Central memory CD8-positive, alpha-beta T cell (primary cell): ENCODE results near the gene GJC1.
A peak's percentile ranks its signal among the peaks of the same experiment; 100 is the strongest.

Experiments
- ATAC-seq: fragments of 150-1000 bp; cut with Tn5 transposase; replicated peaks from 2 replicates; pipeline ENCODE4 v1.10.0; 2022; ENCODE audit warnings: mild to moderate bottlenecking, moderate FRiP score, moderate number of reproducible peaks; ENCODE audit not compliant: poor library complexity, severe bottlenecking; ENCODE audit errors: extremely low read depth
- DNase-seq, 2 donors: peaks; one replicate each; pipeline ENCODE4 v3.0.0; 2021; ENCODE audit warnings: low spot score in 2 of 2
- H3K27ac Mint-ChIP-seq: one replicate; pipeline ENCODE4 v1.8.0; 2022; ENCODE audit warnings: low read depth, mild to moderate bottlenecking, moderate library complexity, mixed read lengths
- H3K27me3 Mint-ChIP-seq: one replicate; pipeline ENCODE4 v1.8.0; 2022; ENCODE audit warnings: mixed read lengths
- H3K36me3 Mint-ChIP-seq: one replicate; pipeline ENCODE4 v1.8.0; 2022; ENCODE audit warnings: mild to moderate bottlenecking, moderate library complexity, mixed read lengths; ENCODE audit not compliant: insufficient read depth
- H3K4me1 Mint-ChIP-seq: one replicate; pipeline ENCODE4 v1.8.0; 2022; ENCODE audit warnings: mixed read lengths
- H3K4me3 Mint-ChIP-seq: one replicate; pipeline ENCODE4 v1.8.0; 2022; ENCODE audit warnings: mild to moderate bottlenecking, moderate library complexity, mixed read lengths
- H3K9me3 Mint-ChIP-seq: one replicate; pipeline ENCODE4 v1.8.0; 2022; ENCODE audit warnings: mixed read lengths

GJC1 gene

DNA sequence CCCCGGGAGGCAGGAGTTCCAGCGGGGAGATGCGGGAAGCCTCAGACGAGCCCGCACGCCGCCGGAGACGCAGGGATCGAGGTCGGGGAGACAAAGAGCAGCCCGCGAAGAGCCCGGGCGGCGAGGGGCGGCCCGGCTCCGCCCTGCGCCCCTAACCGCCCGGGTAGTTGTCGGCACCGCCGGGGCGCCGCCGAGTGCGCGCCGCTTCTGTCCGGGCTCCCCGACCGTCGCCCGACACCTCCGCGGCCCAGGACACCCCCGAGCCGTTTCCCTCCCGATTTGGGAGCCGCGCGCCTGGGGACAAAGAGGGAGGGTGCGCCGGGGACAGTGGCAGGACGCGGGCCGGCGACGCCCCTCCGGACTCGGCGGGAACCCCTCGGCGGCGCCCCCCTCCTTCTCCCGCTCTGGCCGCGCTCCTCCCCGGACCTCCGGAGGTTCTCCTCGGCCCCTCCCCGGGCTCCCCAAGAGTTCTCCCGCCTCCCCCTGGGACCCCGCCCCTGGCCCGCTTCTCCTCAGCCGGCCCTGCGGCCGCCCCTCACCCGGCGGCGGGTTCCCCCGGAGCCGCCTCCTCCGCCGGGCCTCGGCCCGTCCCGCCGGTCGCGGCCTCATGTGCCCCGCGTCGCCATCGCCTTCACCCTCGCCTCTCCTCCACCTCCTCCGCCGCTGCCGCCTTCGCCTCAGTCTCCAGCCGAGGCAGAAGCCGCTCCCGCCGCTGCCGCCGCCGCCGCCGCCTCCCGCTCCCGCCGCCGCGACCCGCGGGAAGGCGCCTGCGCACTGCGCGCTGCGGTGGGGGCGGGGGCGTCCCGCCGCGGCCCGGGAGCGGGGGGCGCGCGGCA, at the start of gene GJC1:
Gene GJC1, minus strand, starts transcription at position 765 of the 836 bp plus-strand sequence. CDS start 24,470 bp downstream, outside the sequence.
- H3K27me3 Mint-ChIP-seq = peaks cover 74% of the 10 kb centered on the region
- H3K27ac Mint-ChIP-seq = peak within 1 kb of the TSS; percentile 5
- peak within 1 kb of the TSS; percentile 81 for H3K4me3 Mint-ChIP-seq
- peak; percentile 19 for ATAC-seq
- DNase-seq = no peak
- H3K4me1 Mint-ChIP-seq = peaks cover 11% of the 10 kb centered on the region
- peaks cover 1% of the 10 kb centered on the region for H3K36me3 Mint-ChIP-seq
- H3K9me3 Mint-ChIP-seq = no peaks in the 10 kb centered on the region

DNA sequence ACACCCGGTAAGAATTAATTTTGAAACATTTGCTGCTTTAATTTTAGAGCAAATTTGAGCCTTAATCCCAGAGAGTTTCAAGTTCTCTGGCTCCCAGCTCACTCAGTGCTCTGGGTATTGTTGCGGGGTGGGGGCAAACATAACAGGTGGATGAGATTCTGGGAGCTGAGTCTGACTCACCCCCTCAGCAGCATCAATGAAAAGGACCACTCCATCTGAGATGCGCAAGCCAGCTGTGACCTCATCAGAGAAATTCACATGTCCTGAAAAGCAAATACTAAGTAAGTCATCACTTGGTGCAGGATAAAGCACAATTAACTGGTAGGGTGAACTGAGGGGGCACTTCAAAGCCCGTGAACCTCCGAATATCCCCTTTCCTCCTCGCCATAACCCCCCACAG, 49.3 kb upstream of the GJC1 start:
- Mint-ChIP-seq H3K36me3 (peaks cover 69% of the 10 kb centered on the region), H3K4me3 (no peak overlapping the region)

GRCh38 chr17:44878627-44879221, 48.6 kb upstream of the GJC1 start:
- H3K4me3 Mint-ChIP-seq = no peak overlapping the region

More for the DNA sequence above, 49.3 kb upstream of the GJC1 start:
- peaks cover 4% of the 10 kb centered on the region for H3K4me1 Mint-ChIP-seq
- no peaks in the 10 kb centered on the region for H3K9me3 Mint-ChIP-seq
- DNase-seq = no peak
- no peak overlapping the region for H3K27ac Mint-ChIP-seq
- H3K27me3 Mint-ChIP-seq = no peaks in the 10 kb centered on the region
- no peak for ATAC-seq

DNA sequence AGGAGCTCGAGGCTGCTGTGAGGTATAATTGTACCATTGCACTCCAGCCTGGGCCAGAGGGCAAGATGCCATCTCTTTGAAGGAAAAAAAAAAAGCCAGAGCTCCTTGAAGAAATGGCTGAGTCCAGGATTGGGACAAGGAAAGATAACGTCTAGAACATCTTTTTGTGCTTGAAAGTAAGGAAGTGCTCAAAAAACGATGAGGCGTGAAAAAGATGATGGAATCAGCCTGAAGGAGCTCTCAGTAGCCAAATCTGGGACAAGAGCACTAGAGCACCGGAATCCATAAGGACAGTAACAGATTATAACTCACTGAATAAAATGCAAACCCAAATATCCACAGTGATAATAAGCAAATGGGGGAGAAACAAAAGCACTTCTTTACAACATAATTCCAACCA, 47.0 kb upstream of the GJC1 start:
- Mint-ChIP-seq H3K4me3 (no peak overlapping the region), H3K36me3 (peaks cover 64% of the 10 kb centered on the region), H3K27me3 (no peaks in the 10 kb centered on the region), H3K9me3 (no peaks in the 10 kb centered on the region), H3K27ac (no peak overlapping the region), H3K4me1 (no peaks in the 10 kb centered on the region)
- no peak for ATAC-seq
- no peak for DNase-seq

More at GRCh38 chr17:44878627-44879221, 48.6 kb upstream of the GJC1 start:
- ATAC-seq = no peak
- Mint-ChIP-seq H3K4me1 (peaks cover 4% of the 10 kb centered on the region), H3K9me3 (no peaks in the 10 kb centered on the region), H3K27me3 (no peaks in the 10 kb centered on the region), H3K27ac (no peak overlapping the region), H3K36me3 (peaks cover 72% of the 10 kb centered on the region)
- DNase-seq = no peak

GRCh38 chr17:44875761-44876160, 45.7 kb upstream of the GJC1 start:
- no peaks in the 10 kb centered on the region for H3K9me3 Mint-ChIP-seq
- no peak overlapping the region for H3K27ac Mint-ChIP-seq
- H3K4me1 Mint-ChIP-seq = no peaks in the 10 kb centered on the region
- H3K4me3 Mint-ChIP-seq = no peak overlapping the region
- H3K27me3 Mint-ChIP-seq = no peaks in the 10 kb centered on the region
- ATAC-seq (no peak), DNase-seq (no peak)
- peaks cover 64% of the 10 kb centered on the region for H3K36me3 Mint-ChIP-seq

GRCh38 chr17:44872131-44872768, 42.2 kb upstream of the GJC1 start:
- Mint-ChIP-seq H3K27me3 (no peaks in the 10 kb centered on the region), H3K9me3 (no peaks in the 10 kb centered on the region), H3K36me3 (peaks cover 64% of the 10 kb centered on the region), H3K27ac (no peak overlapping the region), H3K4me3 (no peak overlapping the region), H3K4me1 (no peaks in the 10 kb centered on the region)
- ATAC-seq (no peak), DNase-seq (no peak)

DNA sequence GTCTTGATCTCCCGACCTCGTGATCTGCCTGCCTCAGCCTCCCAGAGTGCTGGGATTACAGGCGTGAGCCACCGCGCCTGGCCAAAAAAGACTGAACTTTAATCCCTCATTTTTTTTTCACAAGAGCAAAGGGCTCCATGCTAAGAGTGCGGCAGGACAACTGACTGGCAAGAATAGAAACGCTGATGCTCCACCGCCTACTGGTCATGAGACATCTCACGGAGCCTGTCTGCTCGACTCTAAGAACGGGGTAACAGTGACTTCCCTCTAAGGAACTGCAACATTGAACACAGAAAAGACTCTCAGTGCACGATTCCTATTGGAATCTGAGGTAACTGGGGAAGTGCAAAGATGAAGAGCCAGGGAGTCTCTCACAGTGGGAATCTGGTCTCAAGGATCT, 41.5 kb upstream of the GJC1 start:
- ATAC-seq = no peak
- no peak overlapping the region for H3K4me3 Mint-ChIP-seq

GRCh38 chr17:44867841-44868240, 37.8 kb upstream of the GJC1 start:
- no peak overlapping the region for H3K27ac Mint-ChIP-seq
- no peaks in the 10 kb centered on the region for H3K27me3 Mint-ChIP-seq
- H3K4me3 Mint-ChIP-seq = no peak overlapping the region
- peaks cover 59% of the 10 kb centered on the region for H3K36me3 Mint-ChIP-seq
- H3K4me1 Mint-ChIP-seq = no peaks in the 10 kb centered on the region
- H3K9me3 Mint-ChIP-seq = no peaks in the 10 kb centered on the region
- ATAC-seq = no peak
- no peak for DNase-seq

More for the DNA sequence above, 41.5 kb upstream of the GJC1 start:
- no peak for DNase-seq
- Mint-ChIP-seq H3K36me3 (peaks cover 64% of the 10 kb centered on the region), H3K27ac (no peak overlapping the region), H3K27me3 (no peaks in the 10 kb centered on the region), H3K9me3 (no peaks in the 10 kb centered on the region), H3K4me1 (no peaks in the 10 kb centered on the region)

GRCh38 chr17:44865931-44866330, 35.8 kb upstream of the GJC1 start:
- H3K9me3 Mint-ChIP-seq = no peaks in the 10 kb centered on the region
- no peaks in the 10 kb centered on the region for H3K27me3 Mint-ChIP-seq
- ATAC-seq = no peak
- no peak for DNase-seq
- no peak overlapping the region for H3K4me3 Mint-ChIP-seq
- H3K27ac Mint-ChIP-seq = no peak overlapping the region
- peaks cover 61% of the 10 kb centered on the region for H3K36me3 Mint-ChIP-seq
- no peaks in the 10 kb centered on the region for H3K4me1 Mint-ChIP-seq

GRCh38 chr17:44865231-44865660, 35.2 kb upstream of the GJC1 start:
- Mint-ChIP-seq H3K4me1 (no peaks in the 10 kb centered on the region), H3K36me3 (peaks cover 62% of the 10 kb centered on the region), H3K27me3 (no peaks in the 10 kb centered on the region), H3K27ac (no peak overlapping the region), H3K9me3 (no peaks in the 10 kb centered on the region), H3K4me3 (no peak overlapping the region)
- peak; percentile 41 to 56 for DNase-seq
- ATAC-seq = no peak

DNA sequence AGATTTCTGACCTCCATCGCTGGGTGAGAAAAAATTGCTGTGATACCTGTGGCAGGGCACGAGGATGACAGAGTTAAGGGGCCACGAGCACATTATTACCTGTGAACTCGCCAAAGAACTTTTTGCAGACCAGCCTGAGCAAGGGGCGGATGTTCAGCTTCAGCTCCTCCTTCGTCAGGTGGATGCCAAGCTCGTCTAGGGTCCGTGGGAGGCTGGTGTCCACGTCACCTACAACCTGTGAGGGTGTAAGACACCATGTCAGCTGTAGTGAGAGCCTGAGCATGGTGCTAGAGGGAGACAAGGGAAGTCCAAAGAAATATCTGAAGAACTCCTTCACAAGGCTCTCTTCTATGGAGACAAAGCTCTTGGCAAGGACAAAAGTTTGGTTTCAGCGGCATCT, 34.7 kb upstream of the GJC1 start:
- Mint-ChIP-seq H3K36me3 (peaks cover 66% of the 10 kb centered on the region), H3K4me3 (no peak overlapping the region), H3K9me3 (no peaks in the 10 kb centered on the region), H3K27ac (no peak overlapping the region), H3K4me1 (no peaks in the 10 kb centered on the region), H3K27me3 (no peaks in the 10 kb centered on the region)
- no peak for ATAC-seq
- DNase-seq = no peak

GRCh38 chr17:44863061-44863918, 33.2 kb upstream of the GJC1 start:
- peaks cover 70% of the 10 kb centered on the region for H3K36me3 Mint-ChIP-seq
- no peaks in the 10 kb centered on the region for H3K4me1 Mint-ChIP-seq
- no peak overlapping the region for H3K27ac Mint-ChIP-seq
- H3K9me3 Mint-ChIP-seq = no peaks in the 10 kb centered on the region
- no peak for ATAC-seq
- no peaks in the 10 kb centered on the region for H3K27me3 Mint-ChIP-seq
- no peak overlapping the region for H3K4me3 Mint-ChIP-seq
- DNase-seq = no peak
